HG03432 (cell line): ENCODE results near the gene HACD1.

Experiments used
- ATAC-seq: cut with Tn5 transposase; IDR thresholded peaks from one replicate; pipeline ENCODE4 v1.9.1; 2021; ENCODE audit warnings: mild to moderate bottlenecking, moderate library complexity; ENCODE audit not compliant: unreplicated experiment

The HACD1 gene, protein sequence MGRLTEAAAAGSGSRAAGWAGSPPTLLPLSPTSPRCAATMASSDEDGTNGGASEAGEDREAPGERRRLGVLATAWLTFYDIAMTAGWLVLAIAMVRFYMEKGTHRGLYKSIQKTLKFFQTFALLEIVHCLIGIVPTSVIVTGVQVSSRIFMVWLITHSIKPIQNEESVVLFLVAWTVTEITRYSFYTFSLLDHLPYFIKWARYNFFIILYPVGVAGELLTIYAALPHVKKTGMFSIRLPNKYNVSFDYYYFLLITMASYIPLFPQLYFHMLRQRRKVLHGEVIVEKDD

GRCh38 chr10:17617031-17617911 is at the start of gene HACD1:
Gene HACD1, minus strand, starts transcription at chr10:17617374. Its CDS starts 35 bp downstream, at chr10:17617339.
- ATAC-seq, result peak; percentile 79

DNA sequence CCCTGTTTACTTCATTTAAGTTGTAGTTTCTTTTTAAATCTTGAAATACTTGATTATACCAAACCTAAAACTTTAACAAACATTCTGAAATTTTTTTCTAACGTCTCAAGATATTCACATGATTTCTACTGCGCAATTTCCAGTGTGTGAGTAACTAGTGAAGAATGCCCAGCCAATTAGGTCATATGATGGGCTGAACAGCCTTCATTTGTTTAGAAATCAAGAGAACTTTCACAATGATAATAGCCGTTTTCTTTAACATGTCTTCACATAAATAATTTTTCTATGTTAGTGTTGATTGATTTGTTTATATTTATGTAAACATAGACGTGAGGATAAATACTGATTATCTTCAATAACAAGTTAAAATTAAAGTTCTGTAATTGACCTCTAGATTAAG is 48.6 kb upstream of the HACD1 start:
- no peak for ATAC-seq

DNA sequence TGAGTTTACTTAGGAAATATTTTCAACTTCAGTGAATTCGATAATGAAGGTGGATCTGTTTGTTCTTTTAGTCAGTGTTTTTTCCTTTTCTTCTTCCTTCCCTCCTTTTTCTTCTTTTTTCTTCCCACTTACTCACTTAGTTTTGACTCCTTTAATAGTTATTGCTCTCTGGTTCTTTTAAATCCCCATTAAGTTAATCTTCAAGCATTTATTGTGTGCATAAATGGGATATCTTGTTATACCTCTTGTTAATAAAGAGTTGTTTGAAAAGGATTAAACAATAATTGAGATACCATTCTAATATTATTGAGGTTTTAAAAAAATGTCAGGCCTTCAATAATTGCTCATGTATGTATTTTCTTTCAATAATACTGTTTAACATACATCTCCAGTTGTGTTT is 46.3 kb upstream of the HACD1 start:
- ATAC-seq, result no peak

DNA sequence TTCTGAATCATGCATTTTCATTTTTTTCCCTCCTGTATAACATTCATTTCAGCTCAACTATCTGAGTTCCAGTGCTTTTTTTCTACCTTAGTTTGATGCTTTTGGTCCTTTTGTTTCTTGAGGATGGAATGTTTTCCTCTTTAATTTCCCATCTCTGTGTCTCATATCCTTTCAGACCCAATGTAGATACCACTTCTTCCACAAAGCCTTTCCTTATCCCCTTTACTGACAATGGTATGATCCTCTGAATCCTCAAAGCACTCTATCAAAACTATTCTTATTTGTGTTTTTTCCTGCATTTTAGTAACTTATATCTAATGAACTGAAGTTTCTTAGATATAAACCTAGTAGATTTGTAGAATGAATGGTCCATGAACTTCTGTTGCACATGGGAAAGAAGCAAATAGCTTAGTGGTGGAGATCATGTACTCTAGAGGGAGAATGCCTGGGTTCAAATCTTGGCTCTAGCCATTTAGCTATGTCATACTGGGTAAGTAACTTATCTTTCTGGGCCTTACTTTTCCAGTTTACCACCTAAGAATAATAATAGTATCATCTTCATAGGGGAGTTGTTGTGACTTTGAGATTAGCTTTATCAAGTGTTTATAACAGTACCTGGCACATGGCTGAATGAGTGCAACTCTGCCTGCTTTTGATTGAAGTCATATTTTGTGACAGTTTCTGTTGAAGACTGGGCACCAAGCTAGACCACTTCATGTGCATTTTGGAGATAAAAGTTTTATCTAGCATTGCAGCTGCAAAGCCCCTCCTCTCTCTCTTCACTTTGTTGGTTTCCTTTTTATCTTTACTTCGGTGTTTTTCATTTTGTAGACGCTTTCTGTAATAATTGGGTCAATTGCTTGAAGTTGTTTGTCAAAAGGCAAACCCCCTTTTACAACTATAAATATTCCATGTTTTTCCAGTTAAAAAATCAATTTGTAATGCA is 45.3 kb upstream of the HACD1 start:
- ATAC-seq, result no peak

DNA sequence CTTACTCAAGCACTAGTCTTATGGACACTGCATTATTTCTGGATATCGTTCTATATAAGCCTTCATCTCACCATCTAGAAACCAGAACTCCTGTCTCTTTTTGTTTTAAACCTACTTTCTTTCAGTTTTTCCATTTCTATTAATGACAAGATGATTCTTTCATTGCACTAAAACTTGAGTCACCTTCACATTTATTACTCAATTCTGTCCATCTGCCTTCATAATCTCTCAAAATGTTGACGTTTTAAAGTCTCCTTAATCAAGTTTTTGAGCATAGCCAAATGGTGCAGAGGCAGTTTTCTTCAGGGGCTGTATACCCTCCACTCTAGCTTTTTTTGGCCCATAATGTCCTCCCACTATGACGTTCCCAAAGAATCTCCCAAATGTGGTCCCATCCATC is 44.3 kb upstream of the HACD1 start:
- ATAC-seq, result no peak

- no peak for ATAC-seq
These were observed 43.7 kb upstream of the HACD1 start for GRCh38 chr10:17660921-17661320.

GRCh38 chr10:17659365-17659764 is 42.2 kb upstream of the HACD1 start:
- no peak for ATAC-seq

- ATAC-seq, result no peak
These were observed 39.9 kb upstream of the HACD1 start for GRCh38 chr10:17657103-17657500.

DNA sequence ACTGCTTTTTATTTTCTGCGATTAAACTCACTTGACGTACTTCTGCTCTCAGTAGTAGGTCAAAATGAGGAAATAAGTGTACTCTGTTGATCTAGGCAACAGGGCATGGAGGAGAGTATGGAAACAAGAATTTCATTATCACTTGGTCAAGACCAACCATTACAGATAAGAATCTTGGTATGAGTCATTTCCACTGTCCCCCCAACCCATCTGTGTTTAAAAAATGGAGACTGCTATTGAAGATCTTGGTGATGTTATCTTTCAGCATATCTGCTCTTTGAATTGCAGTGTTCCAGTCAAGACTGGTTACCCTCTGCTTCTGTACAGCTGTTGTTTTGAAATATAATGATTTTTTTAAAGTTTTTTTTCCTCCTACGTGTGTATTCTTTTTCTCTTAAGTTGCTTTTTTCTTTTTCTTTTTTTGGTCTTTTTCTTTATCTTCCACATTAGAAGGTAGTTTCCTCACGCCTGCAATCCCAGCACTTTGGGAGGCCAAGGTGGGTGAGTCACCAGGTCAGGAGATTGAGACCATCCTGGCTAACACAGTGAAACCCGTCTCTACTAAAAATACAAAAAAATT is 38.5 kb upstream of the HACD1 start:
- ATAC-seq, result peak; percentile 90

- ATAC-seq, result peak; percentile 12
These were observed 37.8 kb upstream of the HACD1 start for GRCh38 chr10:17655009-17655408.

DNA sequence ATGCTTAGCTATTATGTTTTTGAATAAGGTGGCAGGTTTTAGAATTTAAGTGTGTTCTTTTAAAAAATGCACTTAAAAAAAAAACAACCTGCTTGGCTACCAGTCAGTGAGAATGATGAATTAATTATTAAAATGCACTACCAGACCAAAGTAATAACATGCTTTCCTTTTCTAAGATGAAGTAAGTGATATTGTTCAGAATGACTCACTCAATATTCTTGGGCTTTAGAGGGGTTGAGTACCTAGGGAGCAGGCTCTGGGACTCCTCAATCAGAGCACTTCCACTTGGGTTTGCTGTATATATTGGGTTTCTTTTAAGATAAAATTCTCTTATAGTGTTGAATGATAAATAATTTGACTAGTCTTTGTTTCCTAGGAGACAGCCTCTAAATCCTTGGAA is 35.4 kb upstream of the HACD1 start:
- peak; percentile 25 for ATAC-seq

- no peak for ATAC-seq
These were observed 34.7 kb upstream of the HACD1 start for GRCh38 chr10:17651896-17652295.

- no peak for ATAC-seq
These were observed 33.2 kb upstream of the HACD1 start for GRCh38 chr10:17650416-17650815.

GRCh38 chr10:17649836-17650235 is 32.7 kb upstream of the HACD1 start:
- no peak for ATAC-seq

DNA sequence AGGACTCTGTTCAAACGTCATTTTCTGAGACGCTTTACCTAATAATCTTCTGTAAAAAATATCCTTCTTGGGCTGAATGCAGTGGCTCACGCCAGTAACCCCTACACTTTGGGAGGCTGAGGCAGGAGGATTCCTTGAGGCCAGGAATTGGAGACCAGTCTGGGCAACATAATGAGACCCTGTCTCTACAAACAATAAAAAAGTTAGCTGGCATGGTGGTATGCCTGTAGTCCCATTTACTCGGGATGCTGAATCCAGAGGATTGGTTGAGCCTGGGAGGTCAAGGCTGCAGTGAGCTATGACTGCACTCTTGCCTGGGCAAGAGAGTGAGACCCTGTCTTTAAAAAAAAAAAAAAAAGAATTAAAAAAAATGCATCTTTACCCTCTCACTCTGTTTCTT is 31.9 kb upstream of the HACD1 start:
- no peak for ATAC-seq

DNA sequence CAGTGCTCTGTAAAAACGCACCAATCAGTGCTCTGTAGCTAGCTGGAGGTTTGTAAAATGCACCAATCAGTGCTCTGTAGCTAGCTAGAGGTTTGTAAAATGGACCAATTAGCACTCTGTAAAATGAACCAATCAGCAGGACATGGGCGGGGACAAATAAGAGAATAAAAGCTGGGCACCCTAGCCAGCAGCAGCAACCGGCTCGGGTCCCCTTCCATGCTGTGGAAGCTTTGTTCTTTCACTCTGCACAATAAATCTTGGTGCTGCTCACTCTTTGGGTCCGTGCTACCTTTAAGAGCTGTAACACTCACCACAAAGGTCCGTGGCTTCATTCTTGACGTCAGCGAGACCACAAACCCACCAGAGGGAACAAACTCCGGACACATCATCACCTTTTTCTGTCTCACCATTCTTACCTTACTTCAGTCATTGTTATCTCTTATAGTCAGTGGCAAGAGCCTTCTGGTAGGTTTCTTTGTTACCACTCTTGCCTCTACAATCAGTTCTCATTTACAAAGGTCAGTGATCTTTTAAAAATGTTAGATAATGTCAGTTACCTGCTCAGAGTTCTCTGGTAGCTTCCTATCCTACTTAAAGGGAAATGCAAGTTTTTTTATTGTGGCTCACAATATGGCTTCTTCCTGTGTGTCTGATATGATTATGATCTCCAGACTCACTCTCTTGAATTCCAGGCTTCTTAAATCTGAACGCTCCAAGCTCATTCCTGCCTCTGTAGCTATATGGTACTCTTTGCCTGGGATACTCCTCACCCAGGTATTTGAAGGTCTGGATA is 31.3 kb upstream of the HACD1 start:
- ATAC-seq, result no peak

- no peak for ATAC-seq
These were observed 30.2 kb upstream of the HACD1 start for GRCh38 chr10:17647326-17647725.

DNA sequence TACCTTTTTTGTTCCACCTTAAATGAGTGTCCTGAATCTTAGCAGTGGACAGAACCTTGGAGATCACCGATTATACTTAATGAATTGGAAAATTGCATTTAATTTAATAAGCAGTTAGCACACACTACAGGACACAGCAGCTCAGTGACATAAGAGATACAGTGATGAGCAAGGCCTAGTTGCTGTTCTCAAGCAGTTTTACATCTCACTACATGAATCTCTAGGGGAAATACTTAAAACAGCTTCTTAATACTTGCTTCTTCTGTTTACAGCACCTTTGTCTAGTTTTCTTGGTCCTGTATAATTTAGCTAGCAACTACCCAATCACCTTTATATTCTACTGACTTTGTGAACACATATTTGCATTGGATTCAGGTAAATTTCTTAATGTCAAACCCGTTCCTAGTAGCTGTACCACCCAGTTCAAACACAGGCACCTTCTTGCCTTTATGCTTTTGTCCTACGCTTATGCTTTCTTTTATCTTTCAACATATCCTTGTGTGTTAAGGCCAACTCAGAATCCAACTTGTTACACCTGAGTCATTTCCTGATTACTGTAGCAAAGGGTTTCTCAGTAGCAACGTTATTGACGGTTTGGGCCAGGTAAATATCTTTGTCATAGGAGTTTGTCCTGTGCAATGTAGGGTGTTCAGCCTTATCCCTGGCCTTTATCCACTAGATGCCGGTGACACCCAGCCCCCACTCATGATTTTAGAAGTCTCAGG is 28.6 kb upstream of the HACD1 start:
- no peak for ATAC-seq

- peak; percentile 28 for ATAC-seq
These were observed 27.3 kb upstream of the HACD1 start for GRCh38 chr10:17644485-17644943.
